Bronchial epithelial cell (primary cell): ENCODE measurements around the gene FGF10. TPM values are rescaled to one million over a fixed set of nuclear protein-coding genes. Genes with fewer than 3 reads are reported as not detected.

Experiments used
- DNase-seq: peaks from one replicate; pipeline ENCODE4 v3.0.0-alpha.2; 2010; ENCODE audit warnings: low read depth
- FAIRE-seq: peaks from 2 replicates; lab custom pipeline; 2011; peaks lifted over from hg19 to GRCh38; lab: Jason Lieb, UNC
- H3K27me3 ChIP-seq: 2 replicates; pipeline ENCODE4 v1.5.1; 2011; ENCODE audit warnings: low read length; ENCODE audit not compliant: control insufficient read depth, insufficient read depth
- H3K36me3 ChIP-seq: 2 replicates; pipeline ENCODE4 v1.5.1; 2011; ENCODE audit warnings: low read length; ENCODE audit not compliant: control insufficient read depth, insufficient read depth
- H3K4me3 ChIP-seq: 2 replicates; pipeline ENCODE4 v1.5.1; 2011; ENCODE audit warnings: mild to moderate bottlenecking, low read depth, low read length, control low read depth
- total RNA-seq: library from RNA; depleted of rRNA; stranded (reverse); fragments of >200 nt; gene quantifications from 2 replicates; pipeline ENCODE4 v1.2.1, GENCODE V29; 2014
- TF ChIP-seq, protein P1 (sequence below): IDR thresholded peaks from 2 replicates; pipeline ENCODE4 v1.5.1; 2011; ENCODE audit warnings: mild to moderate bottlenecking, moderate library complexity, low read length, control low read depth, inconsistent platforms; ENCODE audit not compliant: insufficient read depth, severe bottlenecking

FGF10 gene
- not detected in 2 replicates for total RNA-seq

GRCh38 chr5:44389090-44389822 lies at the start of gene FGF10:
TSS of gene FGF10 (minus strand) at chr5:44389420. CDS start at chr5:44388682, 738 bp downstream.
- no peak for FAIRE-seq
- no peak for DNase-seq
- Histone ChIP-seq H3K4me3 (peak within 1 kb of the TSS; percentile 18), H3K27me3 (peaks cover 18% of the 10 kb centered on the region), H3K36me3 (no peaks in the 10 kb centered on the region)
- TF ChIP-seq, protein P1, sequence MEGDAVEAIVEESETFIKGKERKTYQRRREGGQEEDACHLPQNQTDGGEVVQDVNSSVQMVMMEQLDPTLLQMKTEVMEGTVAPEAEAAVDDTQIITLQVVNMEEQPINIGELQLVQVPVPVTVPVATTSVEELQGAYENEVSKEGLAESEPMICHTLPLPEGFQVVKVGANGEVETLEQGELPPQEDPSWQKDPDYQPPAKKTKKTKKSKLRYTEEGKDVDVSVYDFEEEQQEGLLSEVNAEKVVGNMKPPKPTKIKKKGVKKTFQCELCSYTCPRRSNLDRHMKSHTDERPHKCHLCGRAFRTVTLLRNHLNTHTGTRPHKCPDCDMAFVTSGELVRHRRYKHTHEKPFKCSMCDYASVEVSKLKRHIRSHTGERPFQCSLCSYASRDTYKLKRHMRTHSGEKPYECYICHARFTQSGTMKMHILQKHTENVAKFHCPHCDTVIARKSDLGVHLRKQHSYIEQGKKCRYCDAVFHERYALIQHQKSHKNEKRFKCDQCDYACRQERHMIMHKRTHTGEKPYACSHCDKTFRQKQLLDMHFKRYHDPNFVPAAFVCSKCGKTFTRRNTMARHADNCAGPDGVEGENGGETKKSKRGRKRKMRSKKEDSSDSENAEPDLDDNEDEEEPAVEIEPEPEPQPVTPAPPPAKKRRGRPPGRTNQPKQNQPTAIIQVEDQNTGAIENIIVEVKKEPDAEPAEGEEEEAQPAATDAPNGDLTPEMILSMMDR: no peak

- Histone ChIP-seq H3K27me3 (no peaks in the 10 kb centered on the region), H3K4me3 (no peak overlapping the region), H3K36me3 (no peaks in the 10 kb centered on the region)
- TF ChIP-seq, protein P1: no peak
- DNase-seq: no peak
- no peak for FAIRE-seq
These were observed 37.7 kb upstream of the FGF10 start for GRCh38 chr5:44426944-44427343.

GRCh38 chr5:44412286-44412685 lies 23.1 kb upstream of the FGF10 start:
- no peak for DNase-seq
- Histone ChIP-seq H3K36me3 (no peaks in the 10 kb centered on the region), H3K27me3 (no peaks in the 10 kb centered on the region), H3K4me3 (no peak overlapping the region)
- FAIRE-seq: no peak
- TF ChIP-seq, protein P1: no peak

DNA sequence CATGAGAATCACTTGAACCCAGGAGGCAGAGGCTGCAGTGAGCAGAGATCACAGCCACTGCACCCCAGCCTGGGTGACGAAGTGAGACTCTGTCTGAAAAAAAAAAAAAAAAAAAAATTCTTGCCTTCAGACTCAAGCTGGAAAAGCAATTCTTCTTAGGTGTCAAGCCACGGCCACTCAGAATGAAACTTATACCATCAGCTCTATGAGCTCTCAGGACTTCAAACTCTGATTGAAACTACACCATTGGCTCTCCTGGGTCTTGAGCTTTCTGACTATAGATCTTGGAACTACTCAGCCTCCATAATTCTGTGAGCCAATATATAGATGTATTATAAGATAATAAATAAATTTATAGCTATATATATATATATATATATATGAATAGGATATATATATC lies 12.9 kb upstream of the FGF10 start:
- no peaks in the 10 kb centered on the region for H3K27me3 ChIP-seq
- TF ChIP-seq, protein P1: no peak
- no peak overlapping the region for H3K4me3 ChIP-seq
- DNase-seq: no peak
- H3K36me3 ChIP-seq: no peaks in the 10 kb centered on the region
- FAIRE-seq: no peak

- FAIRE-seq: no peak
These were observed 12.4 kb upstream of the FGF10 start for GRCh38 chr5:44401611-44402010.

More at GRCh38 chr5:44401611-44402010, 12.4 kb upstream of the FGF10 start:
- no peaks in the 10 kb centered on the region for H3K27me3 ChIP-seq
- no peak for DNase-seq
- H3K4me3 ChIP-seq: no peak overlapping the region
- TF ChIP-seq, protein P1: no peak
- H3K36me3 ChIP-seq: no peaks in the 10 kb centered on the region
